SH-SY5Y (cell line): Measurements from ENCODE around the gene SLC35F6.

Experiments used
- GATA2 ChIP-seq: IDR thresholded peaks from 2 replicates; pipeline ENCODE4 v1.6.1; 2011; ENCODE audit warnings: mild to moderate bottlenecking, low read depth, low read length
- GATA3 ChIP-seq: IDR thresholded peaks from 2 replicates; pipeline ENCODE4 v1.6.1; 2011; ENCODE audit warnings: low read depth, mild to moderate bottlenecking, low read length, moderate library complexity

DNA sequence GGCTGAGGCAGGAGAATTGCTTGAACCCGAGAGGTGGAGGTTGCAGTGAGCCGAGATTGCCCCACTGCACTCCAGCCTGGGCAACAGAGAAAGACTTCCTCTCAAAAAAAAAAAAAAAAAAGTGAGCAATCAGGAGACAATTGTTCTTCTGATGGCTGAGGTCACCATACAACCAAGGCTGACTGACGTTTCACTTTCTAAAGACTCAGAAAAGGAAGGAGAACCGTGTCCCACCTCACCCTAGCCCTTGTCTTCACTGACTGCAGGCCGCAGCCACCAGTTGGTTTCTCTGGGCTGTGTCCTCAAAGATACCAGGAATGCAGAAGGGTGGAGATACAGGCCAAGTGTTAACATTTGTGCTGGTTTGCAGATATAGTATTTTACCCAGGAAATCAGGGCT, 7.7 kb upstream of the SLC35F6 start:
- TF ChIP-seq GATA2: no peak
- TF ChIP-seq GATA3: no peak
